Stimulated activated naive CD8-positive, alpha-beta T cell treated with anti-CD3 and anti-CD28 coated beads, Interleukin-15, Interleukin-2, amounts not matched to agents 100 ng/mL and 50 ng/mL, for 24 hours (primary cell): ENCODE data around the gene PLBD2.
A peak's percentile ranks its signal among the peaks of the same experiment; 100 is the strongest.

Experiments
- H3K27ac Mint-ChIP-seq: one replicate; pipeline ENCODE4 v1.8.0; 2021; ENCODE audit warnings: mild to moderate bottlenecking, mixed read lengths
- H3K27me3 Mint-ChIP-seq: one replicate; pipeline ENCODE4 v1.8.0; 2021; ENCODE audit warnings: mixed read lengths
- H3K36me3 Mint-ChIP-seq: one replicate; pipeline ENCODE4 v1.8.0; 2021; ENCODE audit warnings: low read depth, mixed read lengths
- H3K4me1 Mint-ChIP-seq: one replicate; pipeline ENCODE4 v1.8.0; 2021; ENCODE audit warnings: low read depth, mixed read lengths
- H3K4me3 Mint-ChIP-seq: one replicate; pipeline ENCODE4 v1.8.0; 2021; ENCODE audit warnings: mild to moderate bottlenecking, mixed read lengths
- H3K9me3 Mint-ChIP-seq: one replicate; pipeline ENCODE4 v1.8.0; 2021; ENCODE audit warnings: mixed read lengths

The PLBD2 gene

GRCh38 chr12:113358381-113359132 lies at the start of gene PLBD2:
Gene PLBD2 (plus strand): TSS chr12:113358587. CDS start chr12:113358601, 14 bp downstream.
- H3K9me3 Mint-ChIP-seq: no peaks in the 10 kb centered on the region
- H3K27me3 Mint-ChIP-seq: no peaks in the 10 kb centered on the region

GRCh38 chr12:113310489-113310888 lies 47.9 kb upstream of the PLBD2 start:
- H3K27ac Mint-ChIP-seq: peak overlapping the region; percentile 10
- H3K4me3 Mint-ChIP-seq: no peak overlapping the region
- H3K36me3 Mint-ChIP-seq: peaks cover 29% of the 10 kb centered on the region
- no peaks in the 10 kb centered on the region for H3K27me3 Mint-ChIP-seq
- H3K4me1 Mint-ChIP-seq: no peaks in the 10 kb centered on the region
- H3K9me3 Mint-ChIP-seq: no peaks in the 10 kb centered on the region

More at GRCh38 chr12:113358381-113359132, at the start of gene PLBD2:
- H3K4me1 Mint-ChIP-seq: peaks cover 13% of the 10 kb centered on the region
- peak within 1 kb of the TSS; percentile 88 for H3K4me3 Mint-ChIP-seq
- H3K27ac Mint-ChIP-seq: peak within 1 kb of the TSS; percentile 86
- no peaks in the 10 kb centered on the region for H3K36me3 Mint-ChIP-seq

GRCh38 chr12:113314121-113314529 lies 44.3 kb upstream of the PLBD2 start:
- no peak overlapping the region for H3K4me3 Mint-ChIP-seq
- H3K9me3 Mint-ChIP-seq: peaks cover 4% of the 10 kb centered on the region
- no peaks in the 10 kb centered on the region for H3K27me3 Mint-ChIP-seq
- peaks cover 37% of the 10 kb centered on the region for H3K36me3 Mint-ChIP-seq
- no peaks in the 10 kb centered on the region for H3K4me1 Mint-ChIP-seq
- peak overlapping the region; percentile 54 for H3K27ac Mint-ChIP-seq

GRCh38 chr12:113315358-113315757 lies 43.0 kb upstream of the PLBD2 start:
- H3K27me3 Mint-ChIP-seq: no peaks in the 10 kb centered on the region
- no peaks in the 10 kb centered on the region for H3K4me1 Mint-ChIP-seq
- H3K27ac Mint-ChIP-seq: no peak overlapping the region
- H3K9me3 Mint-ChIP-seq: peaks cover 4% of the 10 kb centered on the region
- H3K4me3 Mint-ChIP-seq: no peak overlapping the region
- peaks cover 42% of the 10 kb centered on the region for H3K36me3 Mint-ChIP-seq

- no peak overlapping the region for H3K27ac Mint-ChIP-seq
- H3K4me3 Mint-ChIP-seq: no peak overlapping the region
- H3K4me1 Mint-ChIP-seq: no peaks in the 10 kb centered on the region
- peaks cover 4% of the 10 kb centered on the region for H3K9me3 Mint-ChIP-seq
- peaks cover 39% of the 10 kb centered on the region for H3K36me3 Mint-ChIP-seq
- no peaks in the 10 kb centered on the region for H3K27me3 Mint-ChIP-seq
Observed at GRCh38 chr12:113316155-113316554, 42.2 kb upstream of the PLBD2 start.

- Mint-ChIP-seq H3K4me1 (no peaks in the 10 kb centered on the region), H3K36me3 (peaks cover 39% of the 10 kb centered on the region), H3K9me3 (peaks cover 4% of the 10 kb centered on the region), H3K27me3 (no peaks in the 10 kb centered on the region), H3K27ac (no peak overlapping the region), H3K4me3 (no peak overlapping the region)
Observed at GRCh38 chr12:113317122-113317521, 41.3 kb upstream of the PLBD2 start.

- H3K4me1 Mint-ChIP-seq: no peaks in the 10 kb centered on the region
- H3K9me3 Mint-ChIP-seq: peaks cover 4% of the 10 kb centered on the region
- H3K27ac Mint-ChIP-seq: no peak overlapping the region
- H3K4me3 Mint-ChIP-seq: no peak overlapping the region
- no peaks in the 10 kb centered on the region for H3K27me3 Mint-ChIP-seq
- H3K36me3 Mint-ChIP-seq: peaks cover 43% of the 10 kb centered on the region
Observed at GRCh38 chr12:113318046-113318656, 40.2 kb upstream of the PLBD2 start.

- Mint-ChIP-seq H3K4me3 (no peak overlapping the region), H3K27me3 (no peaks in the 10 kb centered on the region), H3K9me3 (peaks cover 4% of the 10 kb centered on the region), H3K27ac (no peak overlapping the region), H3K36me3 (peaks cover 43% of the 10 kb centered on the region), H3K4me1 (no peaks in the 10 kb centered on the region)
Observed at GRCh38 chr12:113318900-113319628, 39.3 kb upstream of the PLBD2 start.

GRCh38 chr12:113320401-113320800 lies 38.0 kb upstream of the PLBD2 start:
- Mint-ChIP-seq H3K27ac (no peak overlapping the region), H3K27me3 (no peaks in the 10 kb centered on the region), H3K9me3 (peaks cover 4% of the 10 kb centered on the region), H3K4me1 (peaks cover 3% of the 10 kb centered on the region), H3K36me3 (peaks cover 43% of the 10 kb centered on the region), H3K4me3 (no peak overlapping the region)

GRCh38 chr12:113322343-113322742 lies 36.0 kb upstream of the PLBD2 start:
- no peaks in the 10 kb centered on the region for H3K27me3 Mint-ChIP-seq
- peaks cover 43% of the 10 kb centered on the region for H3K36me3 Mint-ChIP-seq
- no peak overlapping the region for H3K27ac Mint-ChIP-seq
- peaks cover 4% of the 10 kb centered on the region for H3K9me3 Mint-ChIP-seq
- no peak overlapping the region for H3K4me3 Mint-ChIP-seq
- H3K4me1 Mint-ChIP-seq: peaks cover 9% of the 10 kb centered on the region

- no peak overlapping the region for H3K4me3 Mint-ChIP-seq
Observed at GRCh38 chr12:113325916-113326315, 32.5 kb upstream of the PLBD2 start.

GRCh38 chr12:113326775-113327395 lies 31.5 kb upstream of the PLBD2 start:
- no peak overlapping the region for H3K27ac Mint-ChIP-seq
- H3K4me3 Mint-ChIP-seq: no peak overlapping the region
- peaks cover 29% of the 10 kb centered on the region for H3K36me3 Mint-ChIP-seq
- peaks cover 13% of the 10 kb centered on the region for H3K4me1 Mint-ChIP-seq
- no peaks in the 10 kb centered on the region for H3K9me3 Mint-ChIP-seq
- no peaks in the 10 kb centered on the region for H3K27me3 Mint-ChIP-seq

More at GRCh38 chr12:113325916-113326315, 32.5 kb upstream of the PLBD2 start:
- Mint-ChIP-seq H3K9me3 (no peaks in the 10 kb centered on the region), H3K27me3 (no peaks in the 10 kb centered on the region), H3K27ac (no peak overlapping the region), H3K4me1 (peaks cover 13% of the 10 kb centered on the region), H3K36me3 (peaks cover 32% of the 10 kb centered on the region)

- Mint-ChIP-seq H3K27ac (no peak overlapping the region), H3K4me1 (peaks cover 23% of the 10 kb centered on the region)
Observed at GRCh38 chr12:113328368-113328889, 30.0 kb upstream of the PLBD2 start.

GRCh38 chr12:113329022-113329790 lies 29.2 kb upstream of the PLBD2 start:
- Mint-ChIP-seq H3K4me1 (peaks cover 31% of the 10 kb centered on the region), H3K27ac (peak overlapping the region; percentile 18), H3K36me3 (peaks cover 32% of the 10 kb centered on the region), H3K27me3 (no peaks in the 10 kb centered on the region), H3K4me3 (no peak overlapping the region), H3K9me3 (no peaks in the 10 kb centered on the region)

More at GRCh38 chr12:113328368-113328889, 30.0 kb upstream of the PLBD2 start:
- Mint-ChIP-seq H3K4me3 (no peak overlapping the region), H3K36me3 (peaks cover 32% of the 10 kb centered on the region), H3K9me3 (no peaks in the 10 kb centered on the region), H3K27me3 (no peaks in the 10 kb centered on the region)
